ENCODE results near the gene DRICH1.
"Not testable (repeated sequence)": the region's sequence is repeated elsewhere in the genome, so short reads cannot be mapped to it uniquely, and the experiment has no call there.

DNA sequence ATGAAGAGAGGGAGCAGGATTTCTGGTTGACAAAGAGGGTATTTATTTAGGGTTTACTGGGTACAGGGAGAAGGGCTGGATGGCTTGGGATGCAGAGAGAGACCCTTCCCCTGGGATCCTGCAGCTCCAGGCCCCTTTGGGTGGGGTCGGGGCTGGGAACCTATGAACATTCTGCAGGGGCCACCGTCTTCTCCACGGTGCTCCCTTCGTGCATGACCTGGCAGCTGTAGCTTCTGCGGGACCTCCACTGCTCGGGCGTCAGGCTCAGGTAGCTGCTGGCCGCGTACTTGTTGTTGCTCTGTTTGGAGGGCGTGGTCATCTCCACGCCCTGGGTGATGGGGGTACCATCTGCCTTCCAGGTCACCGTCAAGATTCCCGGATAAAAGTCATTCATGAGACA, 59.0 kb downstream of the DRICH1 start:
- TF ChIP-seq, protein P1, sequence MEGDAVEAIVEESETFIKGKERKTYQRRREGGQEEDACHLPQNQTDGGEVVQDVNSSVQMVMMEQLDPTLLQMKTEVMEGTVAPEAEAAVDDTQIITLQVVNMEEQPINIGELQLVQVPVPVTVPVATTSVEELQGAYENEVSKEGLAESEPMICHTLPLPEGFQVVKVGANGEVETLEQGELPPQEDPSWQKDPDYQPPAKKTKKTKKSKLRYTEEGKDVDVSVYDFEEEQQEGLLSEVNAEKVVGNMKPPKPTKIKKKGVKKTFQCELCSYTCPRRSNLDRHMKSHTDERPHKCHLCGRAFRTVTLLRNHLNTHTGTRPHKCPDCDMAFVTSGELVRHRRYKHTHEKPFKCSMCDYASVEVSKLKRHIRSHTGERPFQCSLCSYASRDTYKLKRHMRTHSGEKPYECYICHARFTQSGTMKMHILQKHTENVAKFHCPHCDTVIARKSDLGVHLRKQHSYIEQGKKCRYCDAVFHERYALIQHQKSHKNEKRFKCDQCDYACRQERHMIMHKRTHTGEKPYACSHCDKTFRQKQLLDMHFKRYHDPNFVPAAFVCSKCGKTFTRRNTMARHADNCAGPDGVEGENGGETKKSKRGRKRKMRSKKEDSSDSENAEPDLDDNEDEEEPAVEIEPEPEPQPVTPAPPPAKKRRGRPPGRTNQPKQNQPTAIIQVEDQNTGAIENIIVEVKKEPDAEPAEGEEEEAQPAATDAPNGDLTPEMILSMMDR (IDR thresholded peaks at IDR 0.05): not testable (repeated sequence)
- TF ChIP-seq POLR2A (IDR thresholded peaks at IDR 0.05): not testable (repeated sequence)

Measured in right lobe of liver (tissue), 4 donors.